Type B pancreatic cell (in vitro differentiated cells): ENCODE measurements around the gene ZYG11B. TPM values are rescaled to one million over a fixed set of nuclear protein-coding genes. Genes with fewer than 3 reads are reported as not detected.
"Not testable (repeated sequence)": the region's sequence is repeated elsewhere in the genome, so short reads cannot be mapped to it uniquely, and the experiment has no call there.

Experiments
- DNase-seq: peaks from one replicate; pipeline ENCODE4 v3.0.0; 2021; ENCODE audit warnings: mixed read lengths; ENCODE audit not compliant: unreplicated experiment; ENCODE audit errors: extremely low spot score
- H3K27ac Mint-ChIP-seq: 2 replicates; pipeline ENCODE4 v1.8.0; 2021; ENCODE audit warnings: mild to moderate bottlenecking, mixed read lengths
- H3K27me3 Mint-ChIP-seq: 2 replicates; pipeline ENCODE4 v1.8.0; 2021; ENCODE audit warnings: mixed read lengths
- H3K36me3 Mint-ChIP-seq: 2 replicates; pipeline ENCODE4 v1.8.0; 2021; ENCODE audit warnings: mixed read lengths
- H3K4me1 Mint-ChIP-seq: one replicate; pipeline ENCODE4 v1.8.0; 2021; ENCODE audit warnings: mixed read lengths; ENCODE audit not compliant: unreplicated experiment
- H3K4me3 Mint-ChIP-seq: 2 replicates; pipeline ENCODE4 v1.8.0; 2021; ENCODE audit warnings: mild to moderate bottlenecking, mixed read lengths
- H3K9me3 Mint-ChIP-seq: 2 replicates; pipeline ENCODE4 v1.8.0; 2021; ENCODE audit warnings: mixed read lengths
- total RNA-seq: library from RNA; stranded (reverse); gene quantifications from 2 replicates; pipeline ENCODE4 v1.2.1, GENCODE V29; 2021; ENCODE audit warnings: low replicate concordance
- TF ChIP-seq, protein P1 (sequence below): fragments of 200-600 bp; sonication (generic); conservative IDR thresholded peaks from 2 replicates; pipeline ENCODE4 v1.5.0; 2021; ENCODE audit warnings: antibody characterized with exemption, mild to moderate bottlenecking

The ZYG11B gene
- total RNA-seq, 1 donor from 2014 or later = 32.3 TPM

DNA sequence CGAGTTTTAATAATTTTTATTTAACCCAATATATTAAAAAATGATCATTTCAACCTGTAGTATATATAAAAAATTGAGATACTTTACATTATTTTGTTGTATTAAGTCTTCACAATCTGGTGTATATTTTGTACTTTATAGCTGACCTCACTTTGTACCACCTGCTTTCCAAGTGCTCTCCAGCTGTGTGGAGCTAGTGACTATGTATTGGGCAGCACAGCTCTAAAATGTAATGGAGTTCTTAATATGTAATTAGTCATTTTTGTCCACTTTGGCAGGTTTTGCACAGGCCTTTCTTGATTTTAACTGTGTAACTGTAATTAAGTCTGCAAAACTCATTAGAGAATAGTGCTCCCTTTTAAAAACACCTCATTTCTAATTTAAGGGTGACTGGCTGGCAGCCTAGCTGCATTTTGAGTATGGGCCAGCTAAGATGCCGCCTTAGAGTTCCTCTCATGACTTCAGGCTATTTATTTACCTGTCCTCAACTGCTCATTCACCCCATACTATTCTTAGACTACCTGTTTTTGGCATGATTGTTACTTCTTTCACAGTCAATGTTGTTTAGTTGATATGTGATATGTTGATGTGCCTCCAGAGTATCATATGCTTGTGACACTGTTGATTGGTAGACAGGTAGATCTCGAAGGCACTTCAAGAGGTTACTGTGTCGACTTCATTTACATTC, 43.2 kb downstream of the ZYG11B start:
- no peak overlapping the region for H3K27ac Mint-ChIP-seq
- TF ChIP-seq, protein P1, sequence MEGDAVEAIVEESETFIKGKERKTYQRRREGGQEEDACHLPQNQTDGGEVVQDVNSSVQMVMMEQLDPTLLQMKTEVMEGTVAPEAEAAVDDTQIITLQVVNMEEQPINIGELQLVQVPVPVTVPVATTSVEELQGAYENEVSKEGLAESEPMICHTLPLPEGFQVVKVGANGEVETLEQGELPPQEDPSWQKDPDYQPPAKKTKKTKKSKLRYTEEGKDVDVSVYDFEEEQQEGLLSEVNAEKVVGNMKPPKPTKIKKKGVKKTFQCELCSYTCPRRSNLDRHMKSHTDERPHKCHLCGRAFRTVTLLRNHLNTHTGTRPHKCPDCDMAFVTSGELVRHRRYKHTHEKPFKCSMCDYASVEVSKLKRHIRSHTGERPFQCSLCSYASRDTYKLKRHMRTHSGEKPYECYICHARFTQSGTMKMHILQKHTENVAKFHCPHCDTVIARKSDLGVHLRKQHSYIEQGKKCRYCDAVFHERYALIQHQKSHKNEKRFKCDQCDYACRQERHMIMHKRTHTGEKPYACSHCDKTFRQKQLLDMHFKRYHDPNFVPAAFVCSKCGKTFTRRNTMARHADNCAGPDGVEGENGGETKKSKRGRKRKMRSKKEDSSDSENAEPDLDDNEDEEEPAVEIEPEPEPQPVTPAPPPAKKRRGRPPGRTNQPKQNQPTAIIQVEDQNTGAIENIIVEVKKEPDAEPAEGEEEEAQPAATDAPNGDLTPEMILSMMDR = no peak
- H3K9me3 Mint-ChIP-seq = no peaks in the 10 kb centered on the region
- no peaks in the 10 kb centered on the region for H3K27me3 Mint-ChIP-seq
- no peak for DNase-seq
- H3K4me3 Mint-ChIP-seq = no peak overlapping the region
- no peaks in the 10 kb centered on the region for H3K4me1 Mint-ChIP-seq
- peaks cover 24% of the 10 kb centered on the region for H3K36me3 Mint-ChIP-seq

DNA sequence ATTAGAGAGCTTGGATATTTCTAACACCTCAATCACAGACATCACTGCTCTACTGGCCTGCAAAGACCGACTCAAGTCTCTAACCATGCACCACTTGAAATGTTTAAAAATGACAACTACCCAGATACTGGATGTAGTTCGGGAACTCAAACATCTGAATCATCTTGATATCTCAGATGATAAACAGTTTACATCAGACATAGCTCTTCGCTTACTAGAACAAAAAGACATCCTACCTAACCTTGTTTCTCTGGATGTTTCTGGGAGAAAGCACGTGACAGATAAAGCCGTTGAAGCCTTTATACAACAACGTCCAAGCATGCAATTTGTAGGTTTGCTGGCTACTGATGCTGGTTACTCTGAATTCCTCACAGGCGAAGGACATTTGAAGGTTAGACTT, 45.1 kb downstream of the ZYG11B start:
- no peak overlapping the region for H3K27ac Mint-ChIP-seq
- no peaks in the 10 kb centered on the region for H3K9me3 Mint-ChIP-seq

DNA sequence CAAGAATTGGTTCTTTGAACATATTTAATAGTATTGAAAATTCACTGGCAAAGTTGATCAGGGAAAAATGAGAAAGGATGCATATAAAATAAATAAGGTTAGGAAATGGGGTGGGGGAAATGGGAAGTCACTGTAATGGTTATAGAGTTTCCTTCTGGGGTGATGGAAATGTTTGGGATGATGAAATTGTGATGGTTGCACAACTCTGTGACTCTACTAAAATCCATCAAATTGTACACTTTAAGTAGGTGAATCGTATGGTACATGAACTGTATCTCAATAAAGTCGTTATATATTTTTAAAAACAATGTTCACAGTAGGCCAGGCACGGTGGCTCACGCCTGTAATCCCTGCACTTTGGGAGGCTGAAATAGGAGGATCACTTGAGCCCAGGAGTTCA, 59.9 kb downstream of the ZYG11B start:
- DNase-seq = no peak
- TF ChIP-seq, protein P1 = no peak
- Mint-ChIP-seq H3K9me3 (no peaks in the 10 kb centered on the region), H3K4me1 (no peaks in the 10 kb centered on the region), H3K27me3 (no peaks in the 10 kb centered on the region), H3K27ac (no peak overlapping the region), H3K4me3 (no peak overlapping the region), H3K36me3 (peaks cover 19% of the 10 kb centered on the region)

More for the DNA sequence above, 45.1 kb downstream of the ZYG11B start:
- TF ChIP-seq, protein P1 = no peak
- Mint-ChIP-seq H3K27me3 (no peaks in the 10 kb centered on the region), H3K4me1 (no peaks in the 10 kb centered on the region), H3K4me3 (no peak overlapping the region), H3K36me3 (peaks cover 27% of the 10 kb centered on the region)
- no peak for DNase-seq

DNA sequence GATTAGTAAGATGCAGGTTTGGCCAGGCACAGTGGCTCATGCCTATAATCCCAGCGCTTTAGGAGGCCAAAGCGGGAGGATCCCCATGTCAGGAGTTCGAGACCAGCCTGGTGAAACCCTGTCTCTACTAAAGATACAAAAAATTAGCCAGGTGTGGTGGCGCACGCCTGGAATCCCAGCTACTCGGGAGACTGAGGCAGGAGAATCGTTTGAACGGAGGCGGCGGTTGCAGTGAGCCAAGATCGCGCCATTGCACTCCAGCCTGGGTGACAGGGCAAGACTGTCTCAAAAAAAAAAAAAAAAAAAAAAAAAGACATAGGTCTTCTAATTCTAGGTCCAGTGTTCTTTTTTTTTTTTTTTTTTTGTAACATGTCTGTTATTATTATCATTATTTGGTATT, 64.2 kb downstream of the ZYG11B start:
- peaks cover 20% of the 10 kb centered on the region for H3K36me3 Mint-ChIP-seq
- not testable (repeated sequence) for H3K27me3 Mint-ChIP-seq, H3K4me1 Mint-ChIP-seq, H3K27ac Mint-ChIP-seq, H3K4me3 Mint-ChIP-seq, H3K9me3 Mint-ChIP-seq, DNase-seq

DNA sequence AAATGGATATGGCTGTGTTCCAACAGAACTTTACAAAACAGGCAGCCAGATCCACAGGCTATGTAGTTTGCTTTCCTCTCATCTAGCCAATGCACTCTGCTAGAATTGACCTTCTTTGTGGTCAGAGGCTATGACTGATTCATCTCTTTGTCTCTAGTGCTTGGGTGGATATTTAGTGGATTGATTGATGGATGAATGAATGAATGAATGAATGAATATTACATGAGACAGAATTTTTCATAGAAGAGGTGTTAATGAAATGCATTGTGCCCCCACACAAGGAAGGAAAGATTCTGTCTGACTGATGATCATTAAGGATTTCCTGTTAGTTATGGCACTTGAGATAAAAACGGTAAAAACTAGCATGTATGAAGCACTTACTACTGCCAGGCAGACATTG, 65.8 kb downstream of the ZYG11B start:
- Mint-ChIP-seq H3K27ac (no peak overlapping the region), H3K36me3 (peaks cover 20% of the 10 kb centered on the region), H3K4me1 (no peaks in the 10 kb centered on the region), H3K9me3 (no peaks in the 10 kb centered on the region), H3K4me3 (no peak overlapping the region), H3K27me3 (no peaks in the 10 kb centered on the region)
- TF ChIP-seq, protein P1 = no peak
- no peak for DNase-seq

DNA sequence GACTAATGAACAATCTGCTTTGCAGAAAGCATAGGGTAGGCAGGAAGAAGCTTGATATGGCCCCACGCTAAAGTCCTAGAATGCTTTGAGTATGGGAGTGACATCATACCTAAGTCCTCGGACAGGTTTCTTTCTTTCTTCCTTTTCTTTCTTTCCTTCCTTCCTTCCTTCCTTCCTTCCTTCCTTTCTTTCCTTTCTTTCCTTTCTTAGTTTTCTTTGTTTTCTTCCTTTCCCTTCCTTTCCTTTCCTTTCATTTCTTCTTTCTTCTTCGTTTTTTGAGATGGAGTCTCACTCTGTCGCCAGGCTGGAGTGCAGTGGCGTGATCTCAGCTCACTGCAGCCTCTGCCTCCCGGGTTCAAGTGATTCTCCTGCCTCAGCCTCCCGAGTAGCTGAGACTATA, 67.5 kb downstream of the ZYG11B start:
- not testable (repeated sequence) for H3K27me3 Mint-ChIP-seq, H3K27ac Mint-ChIP-seq, H3K4me1 Mint-ChIP-seq

DNA sequence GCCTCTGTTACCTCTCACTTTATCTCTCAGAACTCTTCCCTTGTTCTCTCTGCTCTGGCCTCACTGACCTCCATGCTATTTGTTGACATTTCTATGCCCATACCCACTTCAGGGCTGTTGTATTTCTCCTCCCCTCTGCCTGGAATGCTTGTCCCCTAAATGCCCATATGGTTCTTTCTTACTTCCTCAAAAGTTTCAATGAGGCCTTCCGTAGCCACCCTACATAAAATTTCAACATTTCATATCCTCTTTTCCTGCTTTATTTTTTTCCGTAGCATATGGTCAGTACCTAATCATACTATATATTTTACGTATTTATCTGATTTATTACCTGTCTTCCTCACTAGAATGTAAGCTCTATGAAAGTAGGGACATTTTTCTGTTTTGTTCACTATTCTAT, 69.2 kb downstream of the ZYG11B start:
- no peaks in the 10 kb centered on the region for H3K27me3 Mint-ChIP-seq
- no peaks in the 10 kb centered on the region for H3K4me1 Mint-ChIP-seq
- H3K4me3 Mint-ChIP-seq = no peak overlapping the region
- DNase-seq = no peak
- TF ChIP-seq, protein P1 = no peak
- H3K27ac Mint-ChIP-seq = no peak overlapping the region
- H3K9me3 Mint-ChIP-seq = no peaks in the 10 kb centered on the region
- H3K36me3 Mint-ChIP-seq = peaks cover 17% of the 10 kb centered on the region

More for the DNA sequence above, 67.5 kb downstream of the ZYG11B start:
- H3K4me3 Mint-ChIP-seq, DNase-seq, H3K9me3 Mint-ChIP-seq: not testable (repeated sequence)
- H3K36me3 Mint-ChIP-seq = peaks cover 20% of the 10 kb centered on the region
